ENCODE measurements around the gene RRP1B. TPM values are rescaled to one million over a fixed set of nuclear protein-coding genes. Genes with fewer than 3 reads are reported as not detected.
"Not testable (repeated sequence)": the region's sequence is repeated elsewhere in the genome, so short reads cannot be mapped to it uniquely, and the experiment has no call there.

RRP1B gene
- total and polyA plus RNA-seq, 5 donors from 2014 or later = 26.2 to 37.7 (median 28.7) TPM

DNA sequence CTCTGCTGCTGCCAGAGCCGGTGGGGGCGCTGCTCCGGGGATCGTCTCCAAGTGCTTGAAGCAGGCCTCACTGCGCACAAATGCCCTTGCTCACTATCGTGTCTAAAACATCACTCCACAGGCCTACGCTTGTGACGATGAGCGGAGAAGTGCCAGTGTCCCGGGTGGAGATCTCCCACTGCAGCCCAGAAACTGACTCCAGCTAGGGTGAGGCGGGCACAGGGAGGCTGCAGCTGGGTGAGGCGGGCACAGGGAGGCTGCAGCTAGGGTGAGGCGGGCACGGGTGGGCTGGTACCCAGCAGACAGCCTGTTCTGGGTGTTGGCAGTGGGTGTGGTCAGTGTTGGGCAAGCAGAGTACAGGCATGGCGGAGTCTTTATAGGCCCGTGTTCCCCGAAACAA lies 36.9 kb downstream of the RRP1B start:
- no peaks in the 10 kb centered on the region for H3K4me1 ChIP-seq (ENCODE audit: control insufficient read depth, insufficient read depth, low read length, poor library complexity, severe bottlenecking)
- no peak for ATAC-seq (ENCODE audit: low read depth in 2 of 2)
- Mint-ChIP-seq H3K27me3 (no peaks in the 10 kb centered on the region), H3K9me3 (no peaks in the 10 kb centered on the region), H3K27ac (no peak overlapping the region), H3K4me3 (no peak overlapping the region), H3K36me3 (peaks cover 23% of the 10 kb centered on the region), H3K4me1 (peaks cover 0 to 7% (median 0%) of the 10 kb centered on the region in 4 donors)
- no peak overlapping the region for H3K27ac ChIP-seq (ENCODE audit: insufficient read depth, low read length, poor library complexity, severe bottlenecking)
- H3K36me3 ChIP-seq (ENCODE audit: control insufficient read depth, insufficient read depth, low read length) = peaks cover 42% of the 10 kb centered on the region
- no peaks in the 10 kb centered on the region for H3K9me3 ChIP-seq (ENCODE audit: control insufficient read depth in 2 of 2, low read length in 2 of 2)
- DNase-seq = no peak
- no peak overlapping the region for H3K4me3 ChIP-seq (ENCODE audit: low read depth, low read length)
- H3K27me3 ChIP-seq (ENCODE audit: control insufficient read depth, insufficient read depth, low read length) = no peaks in the 10 kb centered on the region

DNA sequence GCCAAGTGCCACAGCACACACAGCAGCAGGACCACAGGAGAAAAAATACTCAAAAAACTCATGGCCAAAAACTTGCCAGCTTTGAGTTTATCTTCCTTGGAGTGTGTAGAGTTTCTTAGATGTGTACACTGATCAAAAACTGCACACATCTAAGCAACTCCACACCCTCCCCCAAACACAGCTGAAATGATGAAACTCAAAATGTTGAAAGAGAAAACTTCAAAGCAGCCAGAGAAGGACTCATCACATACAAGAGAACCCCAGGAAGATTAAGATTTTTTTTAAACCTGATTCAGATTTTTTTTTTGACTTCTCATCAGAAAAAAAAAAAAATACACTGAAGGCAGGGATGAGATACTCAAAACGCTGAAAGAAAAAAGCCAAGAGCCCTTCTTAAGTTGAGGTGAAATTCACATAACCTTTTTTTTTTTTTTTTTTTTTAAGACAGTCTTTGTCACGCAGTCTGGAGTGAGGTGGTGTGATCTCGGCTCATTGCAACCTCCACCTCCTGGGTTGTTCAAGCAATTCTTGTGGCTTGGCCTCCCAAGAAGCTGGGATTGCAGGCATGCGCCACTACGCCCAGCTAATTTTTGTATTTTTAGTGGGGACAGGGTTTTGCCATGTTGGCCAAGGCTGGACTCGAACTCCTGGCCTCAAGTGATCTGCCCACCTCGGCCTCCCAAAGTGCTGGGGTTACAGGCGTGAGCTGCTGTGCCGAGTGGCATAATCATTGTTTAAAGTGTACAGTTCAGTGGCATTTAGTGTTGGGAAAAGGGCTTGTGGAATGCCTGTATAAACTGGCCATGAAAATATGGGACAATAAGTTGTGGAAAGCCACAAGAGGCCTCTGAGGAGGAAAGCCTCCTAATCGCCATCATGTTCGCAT lies 38.6 kb downstream of the RRP1B start:
- Histone ChIP-seq H3K4me1 (ENCODE audit: control insufficient read depth, insufficient read depth, low read length, poor library complexity, severe bottlenecking) (no peaks in the 10 kb centered on the region), H3K36me3 (ENCODE audit: control insufficient read depth, insufficient read depth, low read length) (peaks cover 30% of the 10 kb centered on the region), H3K27ac (ENCODE audit: insufficient read depth, low read length, poor library complexity, severe bottlenecking) (no peak overlapping the region), H3K9me3 (ENCODE audit: control insufficient read depth in 2 of 2, low read length in 2 of 2) (no peaks in the 10 kb centered on the region), H3K4me3 (ENCODE audit: low read depth, low read length) (no peak overlapping the region), H3K27me3 (ENCODE audit: control insufficient read depth, insufficient read depth, low read length) (no peaks in the 10 kb centered on the region)
- H3K36me3 Mint-ChIP-seq = peaks cover 19% of the 10 kb centered on the region
- H3K27me3 Mint-ChIP-seq = no peaks in the 10 kb centered on the region
- peaks cover 0 to 11% (median 4%) of the 10 kb centered on the region in 4 donors for H3K4me1 Mint-ChIP-seq
- H3K4me3 Mint-ChIP-seq = no peak overlapping the region
- ATAC-seq (ENCODE audit: low read depth in 2 of 2) (no peak), DNase-seq (peak in 1 of 3 donors; percentile 30)
- H3K9me3 Mint-ChIP-seq = no peaks in the 10 kb centered on the region
- H3K27ac Mint-ChIP-seq = no peak overlapping the region

DNA sequence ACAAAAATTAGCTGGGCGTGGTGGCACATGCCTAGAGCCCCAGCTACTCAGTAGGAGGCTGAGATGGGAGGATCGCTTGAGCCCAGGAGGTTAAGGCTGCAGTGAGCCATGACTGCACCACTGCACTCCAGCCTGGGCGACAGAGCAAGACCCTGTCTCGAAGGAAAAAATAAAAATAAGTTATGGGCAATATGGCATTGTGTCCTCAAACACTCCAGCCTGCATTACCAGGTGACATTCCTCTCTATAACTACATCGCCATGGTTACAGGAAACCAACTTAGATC lies 40.1 kb downstream of the RRP1B start:
- ATAC-seq (ENCODE audit: low read depth in 2 of 2); DNase-seq; H3K4me1 ChIP-seq (ENCODE audit: control insufficient read depth, insufficient read depth, low read length, poor library complexity, severe bottlenecking); H3K27ac Mint-ChIP-seq; H3K4me3 ChIP-seq (ENCODE audit: low read depth, low read length); H3K27ac ChIP-seq (ENCODE audit: insufficient read depth, low read length, poor library complexity, severe bottlenecking); H3K27me3 ChIP-seq (ENCODE audit: control insufficient read depth, insufficient read depth, low read length); H3K27me3 Mint-ChIP-seq; H3K9me3 ChIP-seq (ENCODE audit: control insufficient read depth in 2 of 2, low read length in 2 of 2); H3K9me3 Mint-ChIP-seq; H3K4me3 Mint-ChIP-seq: not testable (repeated sequence)
- Mint-ChIP-seq H3K4me1 (peaks cover 0 to 14% (median 5%) of the 10 kb centered on the region in 4 donors), H3K36me3 (peaks cover 16% of the 10 kb centered on the region)
- H3K36me3 ChIP-seq (ENCODE audit: control insufficient read depth, insufficient read depth, low read length) = peaks cover 20% of the 10 kb centered on the region

DNA sequence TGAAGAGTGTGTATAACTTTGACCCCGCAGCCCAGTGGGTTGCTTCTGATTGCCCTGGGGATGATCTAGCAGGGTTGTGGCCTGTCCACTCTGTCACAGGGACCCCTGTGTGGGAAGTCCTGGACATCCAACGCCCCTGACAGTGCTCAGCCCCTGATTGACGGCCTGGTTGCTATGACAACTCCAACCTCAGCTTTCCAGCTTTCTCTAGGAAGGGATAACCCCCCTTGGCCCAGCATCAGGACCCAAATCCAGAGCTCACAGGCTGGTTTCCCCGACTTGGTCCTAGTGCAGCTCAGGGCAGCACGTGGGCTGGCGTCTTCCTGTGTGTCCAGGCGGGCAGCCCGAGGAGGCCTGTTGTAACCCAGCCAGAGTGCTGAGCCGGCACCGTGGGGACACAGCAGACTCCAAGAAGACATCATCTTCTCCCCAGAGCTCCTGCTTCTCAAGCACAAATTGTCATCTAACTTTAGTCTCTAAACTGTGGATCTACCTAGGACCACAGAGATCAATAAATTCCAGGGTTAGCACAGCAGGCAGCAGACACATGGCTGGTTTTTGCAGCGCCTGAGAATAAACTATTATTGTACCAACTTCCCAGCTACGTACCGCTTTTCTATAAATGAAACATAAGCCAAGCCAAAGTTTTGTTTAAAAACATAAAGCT lies 40.7 kb downstream of the RRP1B start:
- H3K36me3 ChIP-seq (ENCODE audit: control insufficient read depth, insufficient read depth, low read length) = peaks cover 13% of the 10 kb centered on the region
- H3K9me3 Mint-ChIP-seq = no peaks in the 10 kb centered on the region
- peaks cover 5% of the 10 kb centered on the region for H3K27me3 Mint-ChIP-seq
- H3K4me3 Mint-ChIP-seq = no peak overlapping the region
- H3K27ac Mint-ChIP-seq = no peak overlapping the region
- no peak for DNase-seq
- H3K4me1 ChIP-seq (ENCODE audit: control insufficient read depth, insufficient read depth, low read length, poor library complexity, severe bottlenecking) = no peaks in the 10 kb centered on the region
- no peak overlapping the region for H3K27ac ChIP-seq (ENCODE audit: insufficient read depth, low read length, poor library complexity, severe bottlenecking)
- peaks cover 0 to 14% (median 5%) of the 10 kb centered on the region in 4 donors for H3K4me1 Mint-ChIP-seq
- no peaks in the 10 kb centered on the region for H3K27me3 ChIP-seq (ENCODE audit: control insufficient read depth, insufficient read depth, low read length)
- ATAC-seq (ENCODE audit: low read depth in 2 of 2) = no peak
- H3K9me3 ChIP-seq (ENCODE audit: control insufficient read depth in 2 of 2, low read length in 2 of 2) = no peaks in the 10 kb centered on the region
- peaks cover 16% of the 10 kb centered on the region for H3K36me3 Mint-ChIP-seq
- no peak overlapping the region for H3K4me3 ChIP-seq (ENCODE audit: low read depth, low read length)

DNA sequence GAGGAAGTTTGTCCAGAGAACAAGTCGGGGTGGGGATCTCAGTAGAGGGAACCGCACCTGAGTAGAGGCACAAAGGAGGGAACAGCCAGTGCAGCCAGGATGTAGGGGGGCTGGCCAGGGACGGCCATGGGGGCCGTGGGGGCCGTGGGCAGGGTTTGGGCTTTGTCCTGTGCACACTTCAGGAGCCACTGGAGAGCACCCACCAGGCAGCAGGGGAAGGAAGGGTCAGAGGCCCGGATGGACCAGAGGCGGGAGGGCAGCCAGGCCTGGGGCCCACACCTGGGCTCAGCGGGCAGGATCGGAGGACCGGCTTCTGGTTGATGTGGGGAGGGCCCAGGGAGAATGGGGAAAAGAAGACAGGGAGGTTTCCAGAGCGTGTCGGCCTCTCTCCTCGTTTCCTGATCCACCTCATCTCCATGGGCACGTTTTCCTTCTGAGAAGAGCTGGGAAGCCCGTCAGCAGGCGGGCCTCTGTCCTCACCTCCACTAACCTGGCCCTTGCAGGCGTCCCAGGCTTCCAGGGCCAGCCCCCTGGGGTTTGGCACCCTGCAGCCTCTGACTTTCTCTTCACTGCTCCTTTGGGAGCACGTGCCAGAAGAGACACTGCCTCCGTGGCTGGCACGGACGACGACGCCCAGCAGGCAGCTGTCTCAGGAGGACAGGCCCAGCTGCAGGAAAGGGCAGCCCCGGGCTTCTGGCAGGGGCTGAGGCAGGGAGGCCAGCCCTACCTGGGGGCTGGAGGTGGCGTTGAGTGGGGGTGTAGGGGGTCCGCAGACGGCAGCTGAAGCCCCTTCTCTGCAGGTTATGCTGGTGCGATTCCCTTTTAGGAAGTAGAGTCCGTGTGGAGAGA lies 42.8 kb downstream of the RRP1B start:
- H3K9me3 ChIP-seq (ENCODE audit: control insufficient read depth in 2 of 2, low read length in 2 of 2) = no peaks in the 10 kb centered on the region
- Mint-ChIP-seq H3K27ac (no peak overlapping the region), H3K27me3 (peaks cover 5% of the 10 kb centered on the region), H3K36me3 (peaks cover 5% of the 10 kb centered on the region), H3K4me1 (peaks cover 0 to 14% (median 5%) of the 10 kb centered on the region in 4 donors), H3K9me3 (no peaks in the 10 kb centered on the region), H3K4me3 (peak overlapping the region in 1 of 4 donors; percentile 67)
- DNase-seq (no peak), ATAC-seq (ENCODE audit: low read depth in 2 of 2) (no peak)
- no peak overlapping the region for H3K4me3 ChIP-seq (ENCODE audit: low read depth, low read length)
- H3K36me3 ChIP-seq (ENCODE audit: control insufficient read depth, insufficient read depth, low read length) = no peaks in the 10 kb centered on the region
- H3K4me1 ChIP-seq (ENCODE audit: control insufficient read depth, insufficient read depth, low read length, poor library complexity, severe bottlenecking) = no peaks in the 10 kb centered on the region
- H3K27ac ChIP-seq (ENCODE audit: insufficient read depth, low read length, poor library complexity, severe bottlenecking) = no peak overlapping the region
- H3K27me3 ChIP-seq (ENCODE audit: control insufficient read depth, insufficient read depth, low read length) = no peaks in the 10 kb centered on the region

DNA sequence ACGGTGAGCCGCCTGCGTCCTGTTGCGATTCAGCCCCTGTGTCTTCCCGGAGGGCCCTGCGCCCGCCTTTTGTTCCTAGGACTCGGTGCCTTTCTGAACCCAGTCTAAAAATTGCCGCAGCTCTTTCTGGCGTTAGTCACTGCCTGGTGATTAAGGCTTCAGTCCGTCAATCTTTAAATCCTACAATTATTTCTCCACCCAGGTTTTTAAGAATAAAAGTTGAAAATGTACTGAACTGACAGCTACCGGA lies 43.4 kb downstream of the RRP1B start:
- peaks cover 5% of the 10 kb centered on the region for H3K27me3 Mint-ChIP-seq
- no peak for DNase-seq
- Histone ChIP-seq H3K27me3 (ENCODE audit: control insufficient read depth, insufficient read depth, low read length) (no peaks in the 10 kb centered on the region), H3K27ac (ENCODE audit: insufficient read depth, low read length, poor library complexity, severe bottlenecking) (no peak overlapping the region), H3K36me3 (ENCODE audit: control insufficient read depth, insufficient read depth, low read length) (no peaks in the 10 kb centered on the region), H3K4me1 (ENCODE audit: control insufficient read depth, insufficient read depth, low read length, poor library complexity, severe bottlenecking) (no peaks in the 10 kb centered on the region), H3K9me3 (ENCODE audit: control insufficient read depth in 2 of 2, low read length in 2 of 2) (no peaks in the 10 kb centered on the region), H3K4me3 (ENCODE audit: low read depth, low read length) (no peak overlapping the region)
- no peak for ATAC-seq (ENCODE audit: low read depth in 2 of 2)
- H3K36me3 Mint-ChIP-seq = peaks cover 1% of the 10 kb centered on the region
- H3K27ac Mint-ChIP-seq = no peak overlapping the region
- peak overlapping the region in 2 of 4 donors; percentile 12 to 67 for H3K4me3 Mint-ChIP-seq
- no peaks in the 10 kb centered on the region for H3K9me3 Mint-ChIP-seq
- peaks cover 0 to 10% (median 5%) of the 10 kb centered on the region in 4 donors for H3K4me1 Mint-ChIP-seq

DNA sequence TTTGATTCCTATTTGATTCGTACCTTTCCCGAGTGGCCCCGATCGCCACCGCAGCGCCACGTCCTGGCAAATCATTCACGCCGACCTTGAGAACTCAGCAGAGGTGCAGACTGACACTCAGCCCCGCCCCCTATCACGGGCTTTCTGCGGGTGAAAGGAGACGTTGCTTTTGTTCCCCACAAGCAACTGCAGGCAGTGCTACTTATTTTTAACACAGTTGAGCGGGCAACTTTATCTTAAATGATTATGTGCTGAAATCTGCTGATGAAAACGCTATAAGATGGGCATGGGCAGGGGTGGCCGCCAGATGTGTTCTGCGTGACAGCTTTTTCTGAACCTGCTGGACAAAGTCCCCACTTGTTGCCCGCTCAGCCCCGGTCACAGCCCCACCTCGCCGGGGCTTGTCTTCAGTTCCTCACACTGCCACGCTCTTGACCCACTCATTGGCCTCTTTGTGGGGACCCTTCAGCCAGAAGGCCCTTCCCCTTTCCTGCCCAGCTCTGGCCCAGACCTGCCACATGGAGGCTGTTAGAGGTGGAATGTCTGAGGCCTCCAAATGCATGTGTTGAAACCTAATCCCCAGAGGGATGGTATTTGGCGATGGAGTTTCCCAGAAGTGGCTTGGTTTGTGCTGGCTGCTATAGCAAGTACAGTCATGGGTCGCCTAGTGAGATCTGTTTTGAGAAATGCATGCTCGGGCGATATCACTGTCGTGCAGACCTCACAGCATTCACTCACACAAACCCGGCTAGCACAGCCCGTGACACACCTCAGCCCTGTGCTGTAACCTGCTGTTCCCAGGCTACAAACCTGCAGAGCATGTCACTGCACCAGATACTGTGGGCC lies 43.9 kb downstream of the RRP1B start:
- H3K4me1 Mint-ChIP-seq = peaks cover 0 to 9% (median 5%) of the 10 kb centered on the region in 4 donors
- H3K27me3 ChIP-seq (ENCODE audit: control insufficient read depth, insufficient read depth, low read length) = no peaks in the 10 kb centered on the region
- no peak overlapping the region for H3K27ac Mint-ChIP-seq
- ATAC-seq (ENCODE audit: low read depth in 2 of 2) = peak in 1 of 2 donors; percentile 37
- H3K27me3 Mint-ChIP-seq = peaks cover 5% of the 10 kb centered on the region
- no peaks in the 10 kb centered on the region for H3K9me3 Mint-ChIP-seq
- H3K36me3 Mint-ChIP-seq = no peaks in the 10 kb centered on the region
- H3K4me3 ChIP-seq (ENCODE audit: low read depth, low read length) = no peak overlapping the region
- H3K4me3 Mint-ChIP-seq = peak overlapping the region in 2 of 4 donors; percentile 12 to 67
- H3K27ac ChIP-seq (ENCODE audit: insufficient read depth, low read length, poor library complexity, severe bottlenecking) = no peak overlapping the region
- H3K4me1 ChIP-seq (ENCODE audit: control insufficient read depth, insufficient read depth, low read length, poor library complexity, severe bottlenecking) = no peaks in the 10 kb centered on the region
- no peaks in the 10 kb centered on the region for H3K9me3 ChIP-seq (ENCODE audit: control insufficient read depth in 2 of 2, low read length in 2 of 2)
- H3K36me3 ChIP-seq (ENCODE audit: control insufficient read depth, insufficient read depth, low read length) = no peaks in the 10 kb centered on the region
- DNase-seq = peak in 1 of 3 donors; percentile 49
